Measurements from ENCODE around the gene PKN1. TPM values are rescaled to one million over a fixed set of nuclear protein-coding genes. Genes with fewer than 3 reads are reported as not detected.

The PKN1 gene
- total RNA-seq, 1 donor, result 167 TPM

- Histone ChIP-seq H4K20me1 (ENCODE audit: insufficient read depth, low read length) (peaks cover 28% of the 10 kb centered on the region), H3K4me2 (ENCODE audit: insufficient read depth, low read length) (peak overlapping the region; percentile 85), H3K36me3 (ENCODE audit: insufficient read depth, low read length) (peaks cover 20% of the 10 kb centered on the region), H2AFZ (ENCODE audit: low read length) (no peak overlapping the region), H3K4me3 (ENCODE audit: insufficient read depth, low read length) (no peak overlapping the region), H3K27ac (ENCODE audit: low read depth, low read length) (peak overlapping the region; percentile 84), H3K27me3 (ENCODE audit: insufficient read depth, low read length) (no peaks in the 10 kb centered on the region), H3K4me1 (ENCODE audit: insufficient read depth, low read length) (peaks cover 34% of the 10 kb centered on the region), H3K9me3 (ENCODE audit: low read depth, low read length) (no peaks in the 10 kb centered on the region), H3K79me2 (ENCODE audit: insufficient read depth, low read length) (peaks cover 37% of the 10 kb centered on the region)
- DNase-seq (ENCODE audit: insufficient read length, low spot score, missing footprints), result peak; percentile 58
- TF ChIP-seq, protein P1, sequence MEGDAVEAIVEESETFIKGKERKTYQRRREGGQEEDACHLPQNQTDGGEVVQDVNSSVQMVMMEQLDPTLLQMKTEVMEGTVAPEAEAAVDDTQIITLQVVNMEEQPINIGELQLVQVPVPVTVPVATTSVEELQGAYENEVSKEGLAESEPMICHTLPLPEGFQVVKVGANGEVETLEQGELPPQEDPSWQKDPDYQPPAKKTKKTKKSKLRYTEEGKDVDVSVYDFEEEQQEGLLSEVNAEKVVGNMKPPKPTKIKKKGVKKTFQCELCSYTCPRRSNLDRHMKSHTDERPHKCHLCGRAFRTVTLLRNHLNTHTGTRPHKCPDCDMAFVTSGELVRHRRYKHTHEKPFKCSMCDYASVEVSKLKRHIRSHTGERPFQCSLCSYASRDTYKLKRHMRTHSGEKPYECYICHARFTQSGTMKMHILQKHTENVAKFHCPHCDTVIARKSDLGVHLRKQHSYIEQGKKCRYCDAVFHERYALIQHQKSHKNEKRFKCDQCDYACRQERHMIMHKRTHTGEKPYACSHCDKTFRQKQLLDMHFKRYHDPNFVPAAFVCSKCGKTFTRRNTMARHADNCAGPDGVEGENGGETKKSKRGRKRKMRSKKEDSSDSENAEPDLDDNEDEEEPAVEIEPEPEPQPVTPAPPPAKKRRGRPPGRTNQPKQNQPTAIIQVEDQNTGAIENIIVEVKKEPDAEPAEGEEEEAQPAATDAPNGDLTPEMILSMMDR (IDR thresholded peaks at IDR 0.05; ENCODE audit: extremely low read depth, low read depth, low read length), result no peak
Measured at GRCh38 chr19:14519245-14519859, 86.2 kb downstream of the PKN1 start.

DNA sequence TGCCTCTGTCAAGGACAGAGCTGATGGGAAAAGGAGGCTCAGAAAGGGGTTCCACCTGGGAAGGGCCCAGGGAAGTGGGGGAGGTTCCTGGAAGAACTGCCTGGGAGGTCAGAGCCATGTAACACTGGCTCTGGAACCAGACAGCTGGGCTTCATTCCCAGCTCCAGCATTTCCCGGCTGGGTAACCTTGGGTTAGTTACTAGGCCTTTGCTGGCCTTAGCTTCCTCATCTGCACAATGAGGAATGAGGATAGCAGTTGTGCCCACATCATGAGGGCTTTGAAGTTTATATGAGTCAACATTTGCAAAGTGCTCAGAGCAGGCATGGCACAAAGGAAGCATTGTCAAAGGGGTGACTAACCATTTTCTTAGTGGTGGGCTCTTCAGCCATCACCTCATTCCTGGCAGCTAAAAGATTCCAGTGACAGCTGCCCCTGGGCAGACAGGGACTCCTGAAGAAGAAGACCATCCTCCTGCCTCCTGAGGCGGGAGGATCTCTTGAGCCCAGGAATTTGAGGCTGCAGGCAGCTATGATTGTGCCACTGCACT is 86.8 kb downstream of the PKN1 start:
- H3K79me2 ChIP-seq (ENCODE audit: insufficient read depth, low read length), result peaks cover 31% of the 10 kb centered on the region
- peaks cover 22% of the 10 kb centered on the region for H4K20me1 ChIP-seq (ENCODE audit: insufficient read depth, low read length)
- H3K27me3 ChIP-seq (ENCODE audit: insufficient read depth, low read length), result no peaks in the 10 kb centered on the region
- no peak overlapping the region for H3K4me3 ChIP-seq (ENCODE audit: insufficient read depth, low read length)
- TF ChIP-seq, protein P1 (IDR thresholded peaks at IDR 0.05; ENCODE audit: extremely low read depth, low read depth, low read length), result no peak
- DNase-seq (ENCODE audit: insufficient read length, low spot score, missing footprints), result peak; percentile 87
- peak overlapping the region; percentile 44 for H3K4me2 ChIP-seq (ENCODE audit: insufficient read depth, low read length)
- peak overlapping the region; percentile 77 for H3K27ac ChIP-seq (ENCODE audit: low read depth, low read length)
- H2AFZ ChIP-seq (ENCODE audit: low read length), result no peak overlapping the region
- no peaks in the 10 kb centered on the region for H3K9me3 ChIP-seq (ENCODE audit: low read depth, low read length)
- peaks cover 14% of the 10 kb centered on the region for H3K36me3 ChIP-seq (ENCODE audit: insufficient read depth, low read length)
- peaks cover 34% of the 10 kb centered on the region for H3K4me1 ChIP-seq (ENCODE audit: insufficient read depth, low read length)

DNA sequence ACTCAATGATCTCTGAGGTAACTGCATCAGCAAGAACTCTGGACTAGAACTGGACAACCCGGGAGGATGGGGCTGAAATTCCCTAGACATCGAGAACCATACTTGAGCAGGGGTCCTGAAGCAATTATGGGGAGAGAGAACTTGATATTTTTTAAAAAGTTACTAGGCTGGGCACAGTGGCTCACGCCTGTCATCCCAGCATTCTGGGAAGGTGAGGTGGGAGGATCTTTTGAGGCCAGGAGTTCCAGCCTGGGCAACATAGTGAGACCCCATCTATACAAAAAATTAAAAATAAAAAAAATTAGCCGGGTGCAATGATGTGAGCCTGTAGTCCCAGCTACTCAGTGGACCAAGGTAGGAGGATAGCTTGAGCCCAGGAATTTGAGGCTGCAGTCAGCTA is 87.4 kb downstream of the PKN1 start:
- Histone ChIP-seq H3K4me1 (ENCODE audit: insufficient read depth, low read length) (peaks cover 31% of the 10 kb centered on the region), H4K20me1 (ENCODE audit: insufficient read depth, low read length) (peaks cover 16% of the 10 kb centered on the region), H3K36me3 (ENCODE audit: insufficient read depth, low read length) (peaks cover 8% of the 10 kb centered on the region), H3K27ac (ENCODE audit: low read depth, low read length) (peak overlapping the region; percentile 77), H3K4me2 (ENCODE audit: insufficient read depth, low read length) (no peak overlapping the region), H2AFZ (ENCODE audit: low read length) (no peak overlapping the region), H3K79me2 (ENCODE audit: insufficient read depth, low read length) (peaks cover 25% of the 10 kb centered on the region), H3K4me3 (ENCODE audit: insufficient read depth, low read length) (no peak overlapping the region), H3K27me3 (ENCODE audit: insufficient read depth, low read length) (no peaks in the 10 kb centered on the region), H3K9me3 (ENCODE audit: low read depth, low read length) (no peaks in the 10 kb centered on the region)
- TF ChIP-seq, protein P1 (IDR thresholded peaks at IDR 0.05; ENCODE audit: extremely low read depth, low read depth, low read length), result no peak
- no peak for DNase-seq (ENCODE audit: insufficient read length, low spot score, missing footprints)

Small RNA genes within 50 kb of the gene (small RNA-seq; reads per million reads assigned to genes)
- not detected for gene SNRPGP15

Other genes starting within 250 kb of the PKN1 start
- 2.5 and 2.9 TPM in 2 replicates for gene ADGRL1, start 227.1 kb upstream of the PKN1 start, total RNA-seq
- gene ADGRE5, start 51.9 kb upstream of the PKN1 start, total RNA-seq, result 16.8 and 25.3 TPM in 2 replicates
- 42.1 and 49.2 TPM in 2 replicates for gene DDX39A, start 14.0 kb upstream of the PKN1 start, total RNA-seq
- gene PTGER1, start 42.0 kb downstream of the PKN1 start, total RNA-seq, result 0.72 and 0.88 TPM in 2 replicates
- gene GIPC1, start 62.8 kb downstream of the PKN1 start, total RNA-seq, result 114 and 115 TPM in 2 replicates
- 65.1 and 70.9 TPM in 2 replicates for gene DNAJB1, start 85.1 kb downstream of the PKN1 start, total RNA-seq
- 40.1 and 41.6 TPM in 2 replicates for gene TECR, start 96.3 kb downstream of the PKN1 start, total RNA-seq
- 219 and 227 TPM in 2 replicates for gene NDUFB7, start 138.8 kb downstream of the PKN1 start, total RNA-seq
- gene CLEC17A, start 149.8 kb downstream of the PKN1 start, total RNA-seq, result under 0.01 TPM in 1 of 2 replicates, not detected in the other
- gene ADGRE3, start 241.5 kb downstream of the PKN1 start, total RNA-seq, result not detected in 2 replicates

Measured in osteoblast (primary cell).